ENCODE data around the gene GET4.
A peak's percentile ranks its signal among the peaks of the same experiment; 100 is the strongest.

GET4 gene

GRCh38 chr7:895451-896052 lies 19.2 kb downstream of the GET4 start:
- Histone ChIP-seq H3K9ac (ENCODE audit: low read depth, low read length) (no peak overlapping the region), H3K36me3 (ENCODE audit: control insufficient read depth, insufficient read depth, low read length) (peaks cover 60% of the 10 kb centered on the region), H3K9me3 (ENCODE audit: control insufficient read depth, insufficient read depth, low read length) (no peaks in the 10 kb centered on the region), H3K4me3 (ENCODE audit: low read depth, low read length) (no peak overlapping the region), H3K27me3 (ENCODE audit: control insufficient read depth, insufficient read depth, low read length) (no peaks in the 10 kb centered on the region), H3K27ac (ENCODE audit: low read depth, low read length) (no peak overlapping the region), H3K4me1 (ENCODE audit: control insufficient read depth, insufficient read depth, low read length) (no peaks in the 10 kb centered on the region)

GRCh38 chr7:896346-897075 lies 20.2 kb downstream of the GET4 start:
- H3K27me3 ChIP-seq (ENCODE audit: control insufficient read depth, insufficient read depth, low read length), result no peaks in the 10 kb centered on the region
- H3K4me3 ChIP-seq (ENCODE audit: low read depth, low read length), result no peak overlapping the region
- no peak overlapping the region for H3K27ac ChIP-seq (ENCODE audit: low read depth, low read length)
- peaks cover 50% of the 10 kb centered on the region for H3K36me3 ChIP-seq (ENCODE audit: control insufficient read depth, insufficient read depth, low read length)
- H3K9ac ChIP-seq (ENCODE audit: low read depth, low read length), result no peak overlapping the region
- no peaks in the 10 kb centered on the region for H3K9me3 ChIP-seq (ENCODE audit: control insufficient read depth, insufficient read depth, low read length)
- H3K4me1 ChIP-seq (ENCODE audit: control insufficient read depth, insufficient read depth, low read length), result no peaks in the 10 kb centered on the region

GRCh38 chr7:897086-897485 lies 20.7 kb downstream of the GET4 start:
- Histone ChIP-seq H3K9ac (ENCODE audit: low read depth, low read length) (no peak overlapping the region), H3K27me3 (ENCODE audit: control insufficient read depth, insufficient read depth, low read length) (no peaks in the 10 kb centered on the region), H3K9me3 (ENCODE audit: control insufficient read depth, insufficient read depth, low read length) (no peaks in the 10 kb centered on the region), H3K4me1 (ENCODE audit: control insufficient read depth, insufficient read depth, low read length) (no peaks in the 10 kb centered on the region), H3K27ac (ENCODE audit: low read depth, low read length) (no peak overlapping the region), H3K4me3 (ENCODE audit: low read depth, low read length) (no peak overlapping the region), H3K36me3 (ENCODE audit: control insufficient read depth, insufficient read depth, low read length) (peaks cover 45% of the 10 kb centered on the region)

- no peaks in the 10 kb centered on the region for H3K4me1 ChIP-seq (ENCODE audit: control insufficient read depth, insufficient read depth, low read length)
- no peak overlapping the region for H3K27ac ChIP-seq (ENCODE audit: low read depth, low read length)
- H3K36me3 ChIP-seq (ENCODE audit: control insufficient read depth, insufficient read depth, low read length), result peaks cover 40% of the 10 kb centered on the region
- no peak overlapping the region for H3K4me3 ChIP-seq (ENCODE audit: low read depth, low read length)
- H3K27me3 ChIP-seq (ENCODE audit: control insufficient read depth, insufficient read depth, low read length), result no peaks in the 10 kb centered on the region
- H3K9me3 ChIP-seq (ENCODE audit: control insufficient read depth, insufficient read depth, low read length), result no peaks in the 10 kb centered on the region
- H3K9ac ChIP-seq (ENCODE audit: low read depth, low read length), result no peak overlapping the region
These were observed 21.5 kb downstream of the GET4 start for GRCh38 chr7:897771-898376.

GRCh38 chr7:898460-898854 lies 22.1 kb downstream of the GET4 start:
- no peaks in the 10 kb centered on the region for H3K27me3 ChIP-seq (ENCODE audit: control insufficient read depth, insufficient read depth, low read length)
- H3K4me3 ChIP-seq (ENCODE audit: low read depth, low read length), result no peak overlapping the region
- no peaks in the 10 kb centered on the region for H3K9me3 ChIP-seq (ENCODE audit: control insufficient read depth, insufficient read depth, low read length)
- H3K9ac ChIP-seq (ENCODE audit: low read depth, low read length), result no peak overlapping the region
- H3K4me1 ChIP-seq (ENCODE audit: control insufficient read depth, insufficient read depth, low read length), result no peaks in the 10 kb centered on the region
- H3K36me3 ChIP-seq (ENCODE audit: control insufficient read depth, insufficient read depth, low read length), result peaks cover 37% of the 10 kb centered on the region
- H3K27ac ChIP-seq (ENCODE audit: low read depth, low read length), result no peak overlapping the region

- no peaks in the 10 kb centered on the region for H3K4me1 ChIP-seq (ENCODE audit: control insufficient read depth, insufficient read depth, low read length)
These were observed 22.7 kb downstream of the GET4 start for GRCh38 chr7:898855-899681.

GRCh38 chr7:899806-900205 lies 23.5 kb downstream of the GET4 start:
- Histone ChIP-seq H3K4me3 (ENCODE audit: low read depth, low read length) (no peak overlapping the region), H3K27ac (ENCODE audit: low read depth, low read length) (no peak overlapping the region), H3K4me1 (ENCODE audit: control insufficient read depth, insufficient read depth, low read length) (no peaks in the 10 kb centered on the region), H3K9ac (ENCODE audit: low read depth, low read length) (no peak overlapping the region), H3K27me3 (ENCODE audit: control insufficient read depth, insufficient read depth, low read length) (no peaks in the 10 kb centered on the region; the same call in 1 of the 2 replicates), H3K9me3 (ENCODE audit: control insufficient read depth, insufficient read depth, low read length) (no peaks in the 10 kb centered on the region), H3K36me3 (ENCODE audit: control insufficient read depth, insufficient read depth, low read length) (peaks cover 24% of the 10 kb centered on the region)

More at GRCh38 chr7:898855-899681, 22.7 kb downstream of the GET4 start:
- no peak overlapping the region for H3K27ac ChIP-seq (ENCODE audit: low read depth, low read length)
- H3K27me3 ChIP-seq (ENCODE audit: control insufficient read depth, insufficient read depth, low read length), result no peaks in the 10 kb centered on the region
- no peaks in the 10 kb centered on the region for H3K9me3 ChIP-seq (ENCODE audit: control insufficient read depth, insufficient read depth, low read length)
- H3K36me3 ChIP-seq (ENCODE audit: control insufficient read depth, insufficient read depth, low read length), result peaks cover 31% of the 10 kb centered on the region
- no peak overlapping the region for H3K9ac ChIP-seq (ENCODE audit: low read depth, low read length)
- no peak overlapping the region for H3K4me3 ChIP-seq (ENCODE audit: low read depth, low read length)

GRCh38 chr7:900331-901040 lies 24.1 kb downstream of the GET4 start:
- Histone ChIP-seq H3K9ac (ENCODE audit: low read depth, low read length) (no peak overlapping the region), H3K9me3 (ENCODE audit: control insufficient read depth, insufficient read depth, low read length) (no peaks in the 10 kb centered on the region), H3K4me3 (ENCODE audit: low read depth, low read length) (no peak overlapping the region), H3K27me3 (ENCODE audit: control insufficient read depth, insufficient read depth, low read length) (no peaks in the 10 kb centered on the region; the same call in 1 of the 2 replicates), H3K36me3 (ENCODE audit: control insufficient read depth, insufficient read depth, low read length) (peaks cover 17% of the 10 kb centered on the region), H3K4me1 (ENCODE audit: control insufficient read depth, insufficient read depth, low read length) (no peaks in the 10 kb centered on the region), H3K27ac (ENCODE audit: low read depth, low read length) (no peak overlapping the region)

- H3K9me3 ChIP-seq (ENCODE audit: control insufficient read depth, insufficient read depth, low read length), result no peaks in the 10 kb centered on the region
- no peak overlapping the region for H3K9ac ChIP-seq (ENCODE audit: low read depth, low read length)
- H3K4me1 ChIP-seq (ENCODE audit: control insufficient read depth, insufficient read depth, low read length), result no peaks in the 10 kb centered on the region
- no peak overlapping the region for H3K4me3 ChIP-seq (ENCODE audit: low read depth, low read length)
- H3K27me3 ChIP-seq (ENCODE audit: control insufficient read depth, insufficient read depth, low read length), result no peaks in the 10 kb centered on the region; the same call in 1 of the 2 replicates
- no peak overlapping the region for H3K27ac ChIP-seq (ENCODE audit: low read depth, low read length)
- peaks cover 12% of the 10 kb centered on the region for H3K36me3 ChIP-seq (ENCODE audit: control insufficient read depth, insufficient read depth, low read length)
These were observed 24.7 kb downstream of the GET4 start for GRCh38 chr7:901041-901387.

- Histone ChIP-seq H3K36me3 (ENCODE audit: control insufficient read depth, insufficient read depth, low read length) (peaks cover 6% of the 10 kb centered on the region), H3K9ac (ENCODE audit: low read depth, low read length) (peak overlapping the region; percentile 36; the same call in 1 of the 2 replicates), H3K9me3 (ENCODE audit: control insufficient read depth, insufficient read depth, low read length) (no peaks in the 10 kb centered on the region), H3K4me3 (ENCODE audit: low read depth, low read length) (peak overlapping the region; percentile 51), H3K27me3 (ENCODE audit: control insufficient read depth, insufficient read depth, low read length) (no peaks in the 10 kb centered on the region; the same call in 1 of the 2 replicates), H3K27ac (ENCODE audit: low read depth, low read length) (peak overlapping the region; percentile 42), H3K4me1 (ENCODE audit: control insufficient read depth, insufficient read depth, low read length) (no peaks in the 10 kb centered on the region)
These were observed 25.2 kb downstream of the GET4 start for GRCh38 chr7:901388-902154.

All from HUES48 (cell line).